D721Med (cell line): ENCODE results near the gene MTX1.
"Not testable (repeated sequence)": the region's sequence is repeated elsewhere in the genome, so short reads cannot be mapped to it uniquely, and the experiment has no call there.

ENCODE experiments used
- DNase-seq: peaks from one replicate; pipeline ENCODE4 v3.0.0; 2011; ENCODE audit warnings: low spot score; ENCODE audit not compliant: insufficient read length
- FAIRE-seq: peaks from 2 replicates; lab custom pipeline; 2011; peaks lifted over from hg19 to GRCh38; lab: Jason Lieb, UNC
- CTCF ChIP-seq: IDR thresholded peaks from 2 replicates; pipeline ENCODE4 v1.5.1; 2012; ENCODE audit warnings: mild to moderate bottlenecking, control low read depth; ENCODE audit not compliant: insufficient read depth; ENCODE audit errors: missing control alignments

Gene MTX1

DNA sequence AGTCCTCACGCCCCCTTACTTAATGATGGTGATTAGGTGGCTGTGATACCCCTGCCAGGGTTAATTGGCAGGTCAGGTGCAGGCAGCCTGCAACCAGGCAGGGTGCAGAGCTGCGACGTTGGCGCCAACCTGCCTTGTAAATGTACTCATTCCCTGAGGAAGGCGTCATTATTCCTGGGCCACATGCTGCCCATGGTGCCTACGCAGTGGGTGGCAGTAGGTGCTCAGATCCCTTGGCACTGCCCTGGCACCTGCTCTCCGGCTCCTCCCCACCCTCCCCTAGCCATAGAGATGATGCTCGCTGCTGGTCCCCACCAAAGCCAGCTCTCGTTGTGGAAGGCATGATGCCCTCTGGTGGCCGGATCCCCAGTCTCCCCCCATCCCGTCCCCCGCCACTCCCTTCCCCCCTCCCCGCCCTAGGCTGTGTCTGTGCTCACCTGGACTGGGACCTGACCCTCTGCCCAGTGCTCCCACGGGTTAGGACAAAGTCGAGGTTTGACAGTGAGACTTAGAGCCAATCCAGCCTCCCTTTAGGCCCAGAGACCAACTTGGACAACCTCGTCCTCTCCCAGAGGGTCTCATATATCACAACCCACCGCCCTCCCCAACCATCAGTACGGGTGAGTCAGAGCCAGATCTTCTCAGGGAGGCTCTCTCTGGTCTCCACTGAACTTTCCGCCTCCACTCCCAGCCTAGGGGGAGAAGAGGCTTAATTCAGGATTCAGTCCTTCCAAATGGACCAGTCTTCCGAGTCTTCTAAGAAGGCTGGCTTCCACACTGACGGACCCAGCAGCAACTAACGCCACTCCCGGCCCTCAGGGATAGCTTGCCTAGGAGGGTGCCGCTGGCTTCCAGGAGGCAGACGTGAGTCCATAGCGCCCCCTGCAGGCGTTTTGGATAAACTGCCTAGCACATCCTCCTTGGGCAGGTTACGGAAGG, 41.1 kb upstream of the MTX1 start:
- FAIRE-seq: no peak
- TF ChIP-seq CTCF: peak; percentile 99
- DNase-seq: peak; percentile 89

DNA sequence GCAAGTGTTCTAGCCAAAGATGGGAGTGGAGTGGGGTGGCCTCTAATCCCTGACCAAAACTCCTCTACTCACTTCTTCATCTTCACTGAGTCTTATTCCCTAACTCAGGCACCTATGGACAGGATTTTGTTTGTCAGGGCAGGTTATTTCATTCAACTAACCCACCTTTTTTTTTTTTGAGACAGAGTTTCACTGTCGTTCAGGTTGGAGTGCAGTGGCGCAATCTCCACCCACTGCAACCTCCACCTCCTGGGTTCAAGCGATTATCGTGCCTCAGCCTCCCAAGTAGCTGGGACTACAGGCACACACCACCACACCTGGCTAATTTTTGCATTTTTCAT, 40.4 kb upstream of the MTX1 start:
- FAIRE-seq, DNase-seq: not testable (repeated sequence)

- TF ChIP-seq CTCF: no peak
- no peak for FAIRE-seq
- DNase-seq: no peak
These were observed 39.9 kb upstream of the MTX1 start for GRCh38 chr1:155168456-155169210.

DNA sequence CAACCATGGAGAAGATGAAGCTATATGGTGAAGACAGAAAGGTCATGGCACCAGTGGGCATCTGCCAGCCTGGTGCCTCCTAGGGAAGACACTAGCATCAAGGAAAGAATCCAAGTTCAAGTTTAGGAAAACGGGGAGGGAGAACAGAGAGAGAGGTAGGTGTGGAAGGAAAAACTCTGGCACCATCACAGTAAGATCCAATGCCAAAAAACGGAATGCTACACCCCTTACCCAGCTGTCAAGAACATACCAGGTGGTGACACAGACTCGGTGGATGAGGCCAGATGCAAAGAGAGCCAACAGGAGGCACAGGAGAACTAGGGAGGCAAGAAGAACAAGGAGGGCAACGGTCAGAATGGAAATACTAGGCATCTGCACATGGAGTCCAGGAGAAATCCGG, 39.0 kb upstream of the MTX1 start:
- DNase-seq (peak; percentile 5), FAIRE-seq (no peak)
- no peak for TF ChIP-seq CTCF

GRCh38 chr1:155170101-155170785, 38.3 kb upstream of the MTX1 start:
- FAIRE-seq: no peak
- TF ChIP-seq CTCF: no peak
- DNase-seq: peak; percentile 7

- no peak for FAIRE-seq
These were observed 37.7 kb upstream of the MTX1 start for GRCh38 chr1:155170806-155171205.

More at GRCh38 chr1:155170806-155171205, 37.7 kb upstream of the MTX1 start:
- no peak for TF ChIP-seq CTCF
- no peak for DNase-seq
